HG03520 (cell line): ENCODE data around the gene TAGLN.
"Not testable (repeated sequence)": the region's sequence is repeated elsewhere in the genome, so short reads cannot be mapped to it uniquely, and the experiment has no call there.

Experiments
- ATAC-seq: cut with Tn5 transposase; IDR thresholded peaks from one replicate; pipeline ENCODE4 v1.9.1; 2021; ENCODE audit warnings: mild to moderate bottlenecking, moderate library complexity; ENCODE audit not compliant: unreplicated experiment

TAGLN gene

DNA sequence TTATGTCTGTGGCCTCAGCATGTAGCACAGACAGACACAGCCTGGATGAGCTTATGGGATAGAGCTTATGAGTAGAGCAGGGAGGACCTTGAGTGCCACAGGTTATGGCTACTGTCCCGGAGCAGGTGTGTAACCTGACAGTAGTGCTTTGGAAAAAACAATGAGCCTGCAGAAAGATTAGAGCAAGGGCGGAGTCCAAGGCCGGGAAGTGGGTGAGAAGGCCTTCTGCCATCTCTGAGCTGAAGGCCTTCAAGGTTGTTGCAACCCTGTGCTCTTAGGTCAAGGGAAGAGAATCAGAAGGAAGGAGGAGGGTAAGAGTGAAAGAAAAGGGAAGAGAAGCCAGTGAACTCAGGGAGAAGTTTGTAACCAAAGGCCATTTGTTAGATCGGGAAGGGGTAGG is 3.9 kb upstream of the TAGLN start:
- ATAC-seq: no peak

DNA sequence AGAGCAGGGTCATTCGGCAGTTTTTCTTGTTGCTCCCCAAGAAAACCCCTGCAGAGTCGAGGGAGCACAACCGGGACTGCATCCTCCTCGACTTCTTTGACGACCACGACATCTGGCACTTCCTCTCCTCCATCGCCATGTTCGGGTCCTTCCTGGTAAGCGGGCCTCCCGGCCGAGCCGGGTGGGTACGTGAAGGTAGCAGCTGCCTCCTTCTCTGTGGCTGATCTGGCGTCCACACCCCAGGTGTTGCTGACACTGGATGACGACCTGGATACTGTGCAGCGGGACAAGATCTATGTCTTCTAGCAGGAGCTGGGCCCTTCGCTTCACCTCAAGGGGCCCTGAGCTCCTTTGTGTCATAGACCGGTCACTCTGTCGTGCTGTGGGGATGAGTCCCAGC is 3.4 kb upstream of the TAGLN start:
- ATAC-seq: no peak

DNA sequence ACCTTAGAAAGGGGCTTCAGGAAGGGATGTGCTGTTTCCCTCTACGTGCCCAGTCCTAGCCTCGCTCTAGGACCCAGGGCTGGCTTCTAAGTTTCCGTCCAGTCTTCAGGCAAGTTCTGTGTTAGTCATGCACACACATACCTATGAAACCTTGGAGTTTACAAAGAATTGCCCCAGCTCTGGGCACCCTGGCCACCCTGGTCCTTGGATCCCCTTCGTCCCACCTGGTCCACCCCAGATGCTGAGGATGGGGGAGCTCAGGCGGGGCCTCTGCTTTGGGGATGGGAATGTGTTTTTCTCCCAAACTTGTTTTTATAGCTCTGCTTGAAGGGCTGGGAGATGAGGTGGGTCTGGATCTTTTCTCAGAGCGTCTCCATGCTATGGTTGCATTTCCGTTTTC is 2.2 kb upstream of the TAGLN start:
- no peak for ATAC-seq

DNA sequence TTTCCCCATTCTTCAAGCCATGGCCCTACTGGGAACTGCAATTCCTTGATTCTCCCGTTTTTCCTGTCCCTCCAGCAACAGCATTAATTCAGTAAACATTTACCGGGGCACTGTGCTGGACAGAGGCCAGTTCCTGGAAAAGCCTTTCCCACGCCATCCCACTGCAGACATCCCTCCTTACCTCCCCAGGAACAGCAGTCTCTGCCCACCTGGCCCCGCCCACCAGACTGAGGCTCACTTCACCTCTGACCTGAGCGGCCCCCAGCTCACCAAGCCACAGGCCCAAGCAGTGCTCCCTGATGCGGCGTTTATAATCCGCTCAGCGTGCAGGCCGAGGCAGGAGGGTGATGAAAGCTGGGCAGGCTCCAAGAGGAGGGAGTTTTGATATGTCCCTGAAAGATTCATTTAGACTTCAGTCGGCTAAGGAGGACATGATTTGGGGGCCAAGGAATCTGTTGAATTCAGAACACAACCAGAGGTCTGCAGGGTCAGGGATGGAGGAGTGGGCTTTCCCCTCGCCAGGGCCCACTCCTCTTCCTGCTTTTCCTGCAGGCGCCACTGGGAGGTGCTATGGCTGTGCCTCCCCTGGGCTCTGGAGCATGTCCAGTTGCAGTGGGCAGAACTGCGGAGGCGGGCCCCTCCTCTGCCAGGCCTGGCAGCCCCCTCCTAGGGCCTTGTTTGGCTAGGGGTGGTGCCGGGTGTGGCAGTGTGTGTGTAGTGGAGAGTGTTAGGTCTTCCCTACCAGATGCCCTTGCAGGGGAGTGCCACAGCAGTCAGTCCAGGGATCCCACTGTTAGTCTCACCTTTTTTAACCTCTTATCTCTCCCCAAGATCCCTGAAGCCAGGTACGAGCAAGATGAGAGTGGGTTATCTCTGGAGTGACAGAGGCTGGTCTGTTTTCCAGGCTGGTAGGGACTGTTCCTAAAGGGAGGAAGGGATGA is 1.4 kb upstream of the TAGLN start:
- ATAC-seq: no peak

DNA sequence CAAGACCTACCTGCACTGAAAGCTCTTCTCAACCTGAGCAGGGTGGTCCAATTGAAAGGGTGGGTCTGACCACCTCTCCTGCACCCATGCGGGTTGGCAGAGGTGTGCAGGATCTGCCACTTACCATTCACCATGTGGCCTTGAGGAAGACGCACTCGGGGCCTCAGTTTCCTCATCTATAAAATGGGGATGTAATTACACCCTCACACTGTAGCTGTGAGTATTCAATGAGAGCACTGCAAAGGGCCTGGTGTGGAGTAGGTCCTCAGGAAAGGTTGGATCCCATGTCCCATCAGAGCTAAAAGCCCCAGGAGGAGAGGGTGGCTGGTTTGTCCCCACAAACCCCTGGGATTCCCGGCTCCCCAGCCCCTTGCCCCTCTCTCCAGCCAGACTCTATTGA is 557 bp upstream of the TAGLN start:
- ATAC-seq: no peak

DNA sequence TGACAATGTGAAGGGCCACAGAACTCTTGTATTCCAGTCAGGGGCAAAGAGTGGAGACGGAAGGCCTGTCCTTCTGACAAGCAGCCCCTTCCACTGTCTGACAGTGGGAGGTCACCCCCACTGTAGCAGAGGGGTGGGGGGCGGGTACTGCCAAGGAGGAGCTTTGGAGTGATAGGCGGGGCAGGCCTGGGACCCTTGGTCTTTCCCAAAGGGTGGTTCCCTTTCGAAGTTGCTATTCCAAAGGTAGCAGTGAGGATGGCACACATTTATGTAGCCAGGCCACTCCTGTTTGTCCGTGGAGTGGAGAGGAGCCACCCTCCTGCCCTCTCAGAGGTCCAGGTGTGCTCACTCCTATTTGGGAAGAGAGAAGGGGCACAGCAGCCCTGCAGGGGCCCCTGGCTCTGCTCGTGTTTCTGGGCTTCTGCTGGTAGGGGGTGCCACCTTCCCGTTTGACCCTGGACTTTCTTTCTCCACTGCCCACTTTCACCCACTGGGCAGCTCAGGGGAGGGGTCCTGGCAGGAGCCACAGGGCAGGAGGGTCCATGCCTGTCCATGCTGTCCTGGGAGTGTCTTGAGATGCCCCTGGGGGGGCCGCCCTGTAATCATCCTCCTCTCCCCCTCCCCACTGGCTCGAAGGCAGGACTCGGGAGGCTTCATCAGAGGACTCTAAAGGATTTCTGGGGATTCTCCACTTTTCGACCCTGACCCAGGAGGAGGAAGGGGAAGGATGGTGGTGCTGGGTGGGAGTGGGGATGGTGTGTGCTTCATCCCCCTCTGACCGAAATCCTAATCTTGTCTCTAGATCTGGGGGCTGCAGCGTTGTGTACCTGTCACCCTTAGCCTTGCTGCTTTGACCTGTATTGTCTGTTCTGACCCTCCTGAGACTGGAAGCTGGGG is 994 bp downstream of the TAGLN start:
- ATAC-seq: no peak

DNA sequence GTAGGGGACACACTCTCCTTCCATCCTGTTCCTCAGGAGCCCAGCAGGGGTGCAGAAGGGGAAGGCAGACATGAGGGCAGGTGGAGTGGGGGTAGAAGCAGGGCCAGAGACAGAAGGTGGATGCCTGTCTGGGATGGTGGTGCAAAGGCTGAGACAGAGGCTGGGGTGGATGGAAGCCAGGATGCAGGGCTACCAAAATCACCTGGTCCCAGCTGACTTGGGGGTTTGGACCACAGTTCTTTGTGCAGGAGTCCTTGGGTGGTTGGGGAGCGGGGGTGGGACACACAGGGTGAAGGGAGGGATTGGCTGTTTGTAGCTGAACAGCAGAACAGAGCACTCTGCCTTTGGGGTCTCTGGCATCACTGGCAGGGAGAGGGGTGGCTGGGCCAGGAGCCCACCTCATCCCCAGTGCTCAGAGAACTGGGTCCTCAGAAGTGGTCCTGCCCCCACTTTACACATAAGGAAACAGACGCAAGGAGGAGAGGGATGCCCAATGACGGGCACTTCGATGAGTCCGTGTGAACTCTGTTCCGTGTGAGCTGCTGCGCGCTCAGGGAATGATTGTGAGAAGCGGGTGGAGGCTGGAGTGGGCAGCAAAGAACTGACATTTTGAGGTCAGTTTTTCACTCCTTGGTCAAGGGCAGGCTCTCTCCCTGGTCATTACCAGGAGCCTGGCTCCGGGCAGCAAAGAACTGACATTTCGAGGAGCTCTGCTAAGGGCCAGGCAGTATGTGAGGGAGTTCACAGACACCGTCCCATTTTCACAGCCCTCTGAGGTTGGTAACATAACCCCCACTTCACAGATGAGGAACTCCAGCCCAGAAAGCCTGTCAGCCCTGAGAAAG is 1.9 kb downstream of the TAGLN start:
- no peak for ATAC-seq

DNA sequence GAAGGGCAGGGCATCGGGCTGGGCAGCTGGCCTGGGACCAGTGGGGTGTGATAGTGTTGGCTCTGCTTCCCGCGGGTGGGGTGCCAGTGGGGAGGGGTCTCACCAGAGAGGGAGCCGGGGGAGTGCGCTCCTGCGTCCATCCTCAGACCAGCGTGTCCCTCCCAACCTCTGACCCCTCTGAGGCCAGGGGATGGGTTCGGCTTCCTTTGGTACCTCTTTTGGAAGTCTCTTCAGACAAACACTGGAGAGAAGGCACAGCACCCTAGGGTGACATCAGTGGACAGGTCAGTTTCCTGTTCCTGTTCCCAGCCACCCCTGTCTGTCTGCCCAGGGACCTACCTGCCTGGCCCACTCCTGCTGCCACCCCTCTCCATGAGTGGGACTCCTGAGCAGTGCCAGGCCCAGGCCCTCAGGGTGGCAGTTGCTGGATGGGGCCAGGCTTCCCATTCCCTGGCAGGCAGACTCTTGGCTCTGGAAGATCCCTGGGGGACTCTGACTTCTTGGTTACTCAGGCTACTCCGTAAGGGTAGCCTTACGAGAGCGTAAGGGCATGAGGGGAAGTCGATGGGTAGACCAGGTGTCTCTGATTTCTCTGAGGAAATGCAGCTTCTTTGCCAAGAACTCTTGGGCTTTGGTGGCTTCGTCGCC is 2.6 kb downstream of the TAGLN start:
- no peak for ATAC-seq

DNA sequence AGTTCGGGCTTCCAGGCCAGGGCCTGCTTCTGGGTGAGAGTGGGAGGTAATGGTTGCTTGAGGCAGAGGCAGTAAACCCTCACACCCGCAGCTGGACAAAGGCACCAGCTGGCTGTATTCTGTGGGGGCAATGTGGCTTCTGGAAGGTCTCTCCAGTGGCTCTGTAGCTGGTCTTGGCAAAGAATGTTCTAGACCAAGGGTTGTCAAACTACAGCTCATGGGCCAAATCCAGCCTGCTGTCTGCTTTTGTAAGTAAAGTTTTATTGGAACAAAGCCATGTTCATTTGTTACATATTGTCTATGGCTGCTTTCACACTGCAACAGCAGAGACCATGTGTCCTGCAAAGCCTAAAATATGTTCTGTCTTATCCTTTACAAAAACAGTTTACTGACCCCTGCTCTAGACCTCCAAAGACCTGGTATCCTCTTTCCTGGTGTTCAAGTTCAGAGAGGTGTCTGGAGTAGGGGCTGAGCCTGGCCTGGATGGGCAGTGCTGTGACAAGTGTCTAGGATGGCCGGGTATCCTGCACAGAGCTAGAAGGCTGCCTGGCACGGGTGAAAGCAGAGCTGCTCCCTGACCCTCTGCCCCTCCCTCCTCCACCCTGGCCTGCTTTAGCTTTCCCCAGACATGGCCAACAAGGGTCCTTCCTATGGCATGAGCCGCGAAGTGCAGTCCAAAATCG is 3.4 kb downstream of the TAGLN start:
- ATAC-seq: no peak

DNA sequence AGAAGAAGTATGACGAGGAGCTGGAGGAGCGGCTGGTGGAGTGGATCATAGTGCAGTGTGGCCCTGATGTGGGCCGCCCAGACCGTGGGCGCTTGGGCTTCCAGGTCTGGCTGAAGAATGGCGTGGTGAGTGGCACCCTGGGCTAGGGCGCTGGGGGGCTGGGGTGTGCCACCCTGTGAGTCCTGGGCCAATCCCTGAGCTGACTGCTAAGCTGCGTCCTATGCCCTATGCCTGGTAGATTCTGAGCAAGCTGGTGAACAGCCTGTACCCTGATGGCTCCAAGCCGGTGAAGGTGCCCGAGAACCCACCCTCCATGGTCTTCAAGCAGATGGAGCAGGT is 3.9 kb downstream of the TAGLN start:
- no peak for ATAC-seq

DNA sequence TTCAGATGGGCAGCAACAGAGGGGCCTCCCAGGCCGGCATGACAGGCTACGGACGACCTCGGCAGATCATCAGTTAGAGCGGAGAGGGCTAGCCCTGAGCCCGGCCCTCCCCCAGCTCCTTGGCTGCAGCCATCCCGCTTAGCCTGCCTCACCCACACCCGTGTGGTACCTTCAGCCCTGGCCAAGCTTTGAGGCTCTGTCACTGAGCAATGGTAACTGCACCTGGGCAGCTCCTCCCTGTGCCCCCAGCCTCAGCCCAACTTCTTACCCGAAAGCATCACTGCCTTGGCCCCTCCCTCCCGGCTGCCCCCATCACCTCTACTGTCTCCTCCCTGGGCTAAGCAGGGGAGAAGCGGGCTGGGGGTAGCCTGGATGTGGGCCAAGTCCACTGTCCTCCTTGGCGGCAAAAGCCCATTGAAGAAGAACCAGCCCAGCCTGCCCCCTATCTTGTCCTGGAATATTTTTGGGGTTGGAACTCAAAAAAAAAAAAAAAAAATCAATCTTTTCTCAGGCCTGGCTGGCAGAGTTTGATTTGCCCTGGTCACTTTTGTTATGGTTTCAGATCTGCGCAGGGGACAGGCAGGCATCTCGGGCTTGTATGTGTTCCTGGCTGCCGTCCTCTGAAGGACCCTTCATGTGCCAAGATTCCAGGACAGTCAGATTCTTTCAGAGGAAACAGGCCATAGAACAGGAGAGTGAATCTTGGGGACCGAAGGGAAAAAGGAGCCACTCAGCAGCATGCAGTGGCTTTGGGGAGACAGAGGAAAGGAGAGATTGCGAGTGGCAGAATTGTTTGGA is 5.3 kb downstream of the TAGLN start:
- no peak for ATAC-seq

DNA sequence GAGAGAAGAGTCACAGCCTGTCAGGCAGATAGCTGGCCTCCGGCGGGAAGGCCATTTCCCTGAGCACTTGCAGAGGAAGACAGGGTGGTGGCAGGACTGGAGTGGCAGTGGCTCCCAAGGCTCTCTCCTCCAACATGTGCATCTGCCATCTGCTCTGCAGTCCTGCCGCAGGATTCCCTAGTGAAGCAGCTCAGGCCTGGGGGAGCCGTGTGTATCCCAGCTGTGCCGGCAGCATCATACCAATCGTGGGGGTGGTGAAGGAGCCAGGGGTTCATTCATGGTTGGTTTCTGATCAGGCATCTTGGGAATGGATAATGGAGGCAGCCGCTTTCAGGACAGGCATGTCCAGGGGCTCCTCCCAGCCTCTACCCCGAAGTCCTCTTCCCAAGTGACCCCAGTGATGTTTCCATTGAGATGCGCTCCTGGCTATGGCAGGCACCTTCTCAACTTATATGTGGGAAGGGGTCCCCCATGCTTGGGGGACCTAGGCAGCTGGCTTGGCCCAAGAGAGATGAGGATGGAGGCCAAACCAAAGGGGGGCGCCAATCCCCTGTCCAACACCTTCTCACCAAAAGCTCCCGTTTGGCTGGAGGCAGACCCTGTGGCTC is 6.1 kb downstream of the TAGLN start:
- no peak for ATAC-seq

DNA sequence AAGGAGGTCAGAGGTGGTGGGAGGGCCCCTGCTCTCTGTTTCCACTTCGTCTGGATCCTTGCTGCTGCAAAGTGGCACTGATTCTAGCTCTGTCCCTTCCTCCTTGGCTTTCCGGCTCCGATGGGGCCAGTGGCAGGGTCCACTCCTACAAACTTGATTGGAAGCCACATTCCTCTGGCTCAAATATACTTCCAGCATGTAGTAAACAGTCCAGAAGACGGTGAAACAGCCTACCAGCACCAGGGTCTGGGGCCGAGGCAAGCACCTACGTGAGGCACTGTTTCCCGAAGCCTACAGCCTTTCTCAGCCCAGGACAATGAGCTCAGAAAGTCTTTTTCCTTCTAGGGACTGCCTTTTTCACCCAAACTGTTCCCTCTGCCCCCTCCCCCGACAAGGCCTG is 6.9 kb downstream of the TAGLN start:
- not testable (repeated sequence) for ATAC-seq

DNA sequence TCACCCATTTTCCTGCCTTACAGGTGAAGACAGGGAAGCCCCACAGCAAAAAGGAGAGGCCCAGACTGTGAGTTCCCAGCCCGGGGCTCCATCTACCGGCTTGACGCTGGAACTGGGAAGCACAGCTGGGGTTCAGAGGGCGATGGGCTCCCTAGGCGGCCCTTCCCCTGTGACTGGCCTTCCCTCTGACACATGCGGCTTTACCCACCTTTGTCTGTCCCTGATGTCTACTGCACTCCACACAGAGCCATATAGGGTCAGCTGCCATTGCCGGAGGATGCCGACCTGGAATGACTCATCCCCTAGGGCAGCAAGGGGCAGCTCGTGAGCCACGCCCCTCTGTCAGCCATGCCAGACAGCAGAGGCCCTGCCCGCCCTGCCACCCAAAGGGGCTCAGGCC is 7.7 kb downstream of the TAGLN start:
- ATAC-seq: not testable (repeated sequence)

DNA sequence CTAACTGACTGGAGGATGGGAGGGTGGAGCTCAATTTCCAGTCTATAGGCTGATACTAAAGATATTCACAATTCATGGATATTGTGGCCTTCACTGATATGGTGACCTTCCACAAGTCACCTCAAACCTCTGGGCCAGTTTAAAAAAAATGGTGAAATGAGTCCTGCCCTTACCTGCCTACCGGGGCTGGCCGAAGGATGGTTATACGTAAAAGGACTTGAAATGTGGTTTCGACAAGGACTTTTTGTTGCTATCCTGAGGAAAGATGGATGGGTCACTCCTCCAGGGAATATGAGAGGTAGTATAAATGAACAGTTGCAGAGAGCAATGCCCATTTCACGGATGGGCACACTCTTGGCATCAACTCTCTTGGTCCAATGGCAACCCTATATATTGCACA is 8.3 kb downstream of the TAGLN start:
- ATAC-seq: not testable (repeated sequence)

DNA sequence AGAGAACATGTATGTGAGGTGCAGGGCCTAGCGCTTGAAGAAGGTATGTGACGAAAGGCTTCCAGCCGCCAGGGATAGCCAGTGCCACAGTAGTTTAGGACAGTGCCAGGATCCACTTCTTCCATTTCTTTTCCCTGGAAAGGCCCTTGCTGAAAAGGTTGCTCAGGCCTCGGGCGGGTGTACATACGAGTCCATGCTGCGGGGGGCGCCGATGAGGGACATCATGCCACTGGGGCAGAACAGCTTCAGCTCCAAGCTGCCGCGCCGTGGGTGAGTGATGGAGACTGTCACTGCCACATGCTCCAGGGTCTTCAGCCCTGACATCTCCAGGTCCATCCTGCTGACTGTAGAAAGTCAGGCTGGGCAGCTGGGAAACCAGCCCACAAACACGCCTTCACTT is 9.5 kb downstream of the TAGLN start:
- not testable (repeated sequence) for ATAC-seq

DNA sequence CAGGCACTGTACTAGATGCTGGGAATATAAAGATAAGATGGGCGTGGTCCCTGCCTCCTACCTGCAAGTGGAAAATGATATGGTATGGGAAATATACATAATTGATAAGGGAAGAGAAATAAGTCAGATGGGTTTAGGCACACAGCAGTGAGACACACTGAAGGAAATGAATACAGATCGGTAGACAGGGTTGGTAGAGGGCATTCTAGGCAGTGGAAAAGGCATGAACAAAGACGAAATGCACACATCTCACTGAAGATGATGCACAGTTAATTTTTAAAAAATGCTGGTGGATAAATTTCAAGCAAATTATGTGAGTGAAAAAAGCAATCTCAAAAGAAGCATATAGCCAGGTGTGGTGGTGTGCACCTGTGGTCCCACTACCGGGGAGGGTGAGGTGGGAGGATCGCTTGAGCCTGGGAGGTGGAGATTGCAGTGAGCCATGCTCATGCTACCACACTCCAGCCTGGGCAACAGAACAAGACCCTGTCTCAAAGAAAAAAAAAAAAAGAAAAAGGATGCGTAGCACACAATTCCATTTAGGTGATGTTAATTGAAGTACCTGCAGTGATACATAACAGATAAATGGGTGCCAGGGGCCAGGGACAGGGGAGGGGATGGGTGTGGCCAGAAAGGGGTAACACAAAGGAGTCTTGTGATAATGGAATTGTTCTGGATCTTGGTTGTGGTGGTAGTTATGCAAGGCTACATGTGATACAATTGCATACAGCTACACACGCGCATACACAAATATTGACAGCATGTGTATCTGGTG is 10.4 kb downstream of the TAGLN start:
- ATAC-seq: not testable (repeated sequence)

DNA sequence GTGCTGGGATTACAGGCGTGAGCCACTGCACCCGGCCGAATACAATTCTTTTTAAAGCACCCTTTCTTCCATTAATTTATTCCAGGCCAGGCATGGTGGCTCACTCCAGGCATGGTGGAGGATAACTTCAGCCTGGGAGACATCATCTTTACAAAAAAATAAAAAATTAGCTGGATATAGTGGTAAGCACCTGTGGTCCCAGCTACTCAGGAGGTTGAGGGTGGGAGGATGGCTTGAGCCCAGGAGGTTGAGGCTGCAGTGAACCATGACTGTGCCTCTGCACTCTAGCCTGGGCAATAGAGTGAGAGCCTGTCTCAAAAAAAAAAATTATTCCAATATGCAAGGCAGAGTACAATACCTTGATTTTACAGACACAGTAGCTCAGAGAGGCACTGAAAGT is 11.4 kb downstream of the TAGLN start:
- ATAC-seq: no peak
